T1000 (cell line): ENCODE measurements around the gene TXNRD2.
"Not testable (repeated sequence)": the region's sequence is repeated elsewhere in the genome, so short reads cannot be mapped to it uniquely, and the experiment has no call there.

Experiments
- DNase-seq: peaks from one replicate; lab custom pipeline; 2025; ENCODE audit warnings: mixed read lengths; lab: John Stamatoyannopoulos, UW

The TXNRD2 gene

DNA sequence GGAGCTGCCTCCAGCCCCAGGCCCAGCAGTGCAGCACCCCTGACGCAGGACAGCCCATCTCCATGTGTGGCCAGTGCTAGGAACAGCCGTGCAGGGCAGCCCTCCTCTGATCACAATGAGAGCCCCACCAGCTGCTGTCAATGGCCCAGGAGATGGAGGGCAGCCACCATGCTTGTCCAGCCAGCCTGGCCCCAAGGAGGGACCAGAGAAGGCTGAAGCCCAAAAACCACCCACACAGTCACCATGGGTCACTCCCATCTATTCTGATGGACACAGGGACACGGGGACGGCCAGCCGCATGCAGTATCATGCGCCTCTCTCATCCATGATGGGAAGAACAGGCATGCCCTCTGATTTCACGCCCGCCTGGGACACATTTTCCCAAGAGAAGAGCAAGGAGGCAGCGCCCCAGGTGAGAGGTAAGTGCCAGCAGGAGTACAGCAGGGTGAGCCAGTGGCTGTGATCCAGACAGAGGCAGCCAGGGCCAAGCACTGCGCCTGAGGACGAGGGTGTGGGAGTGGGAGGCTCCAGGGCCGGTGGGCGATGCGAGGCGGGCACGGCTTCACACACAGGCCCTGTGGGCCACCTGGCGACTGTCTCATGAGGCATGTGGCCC lies 53.4 kb downstream of the TXNRD2 start:
- DNase-seq = no peak

DNA sequence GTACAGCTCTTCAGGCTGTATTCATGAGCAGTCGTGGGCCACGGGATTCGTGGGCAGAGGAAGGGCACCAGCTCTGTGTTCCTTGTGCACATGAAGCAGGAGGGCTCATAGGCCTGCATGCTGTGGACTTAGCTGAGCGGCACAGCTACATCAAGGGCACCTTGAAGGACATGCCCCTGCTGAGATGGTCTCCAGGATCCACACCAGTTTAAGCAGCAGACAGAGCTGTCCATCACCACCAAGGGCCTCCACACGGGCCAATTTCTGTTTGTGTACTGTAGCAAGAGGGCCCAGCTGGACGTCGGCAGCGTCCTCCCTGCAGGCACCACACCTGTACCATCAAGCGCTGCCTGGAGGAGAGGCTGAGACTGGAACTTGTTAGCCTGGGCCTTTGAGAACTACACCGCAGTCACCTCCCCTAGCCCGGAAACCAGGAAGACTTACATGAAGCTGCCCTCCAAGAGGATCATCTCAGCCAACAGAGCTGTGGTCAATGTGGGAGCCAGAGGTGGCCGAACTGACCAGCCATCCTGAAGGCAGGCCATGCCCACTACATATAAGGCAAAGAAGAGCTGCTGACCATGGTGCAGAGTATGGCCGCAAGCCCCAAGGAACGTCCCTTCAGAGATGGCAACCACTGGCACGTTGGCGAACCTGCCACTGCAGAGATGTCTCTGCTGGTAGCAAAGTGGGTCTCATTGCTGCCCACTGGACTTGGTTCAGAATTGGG lies 54.2 kb downstream of the TXNRD2 start:
- DNase-seq = no peak

DNA sequence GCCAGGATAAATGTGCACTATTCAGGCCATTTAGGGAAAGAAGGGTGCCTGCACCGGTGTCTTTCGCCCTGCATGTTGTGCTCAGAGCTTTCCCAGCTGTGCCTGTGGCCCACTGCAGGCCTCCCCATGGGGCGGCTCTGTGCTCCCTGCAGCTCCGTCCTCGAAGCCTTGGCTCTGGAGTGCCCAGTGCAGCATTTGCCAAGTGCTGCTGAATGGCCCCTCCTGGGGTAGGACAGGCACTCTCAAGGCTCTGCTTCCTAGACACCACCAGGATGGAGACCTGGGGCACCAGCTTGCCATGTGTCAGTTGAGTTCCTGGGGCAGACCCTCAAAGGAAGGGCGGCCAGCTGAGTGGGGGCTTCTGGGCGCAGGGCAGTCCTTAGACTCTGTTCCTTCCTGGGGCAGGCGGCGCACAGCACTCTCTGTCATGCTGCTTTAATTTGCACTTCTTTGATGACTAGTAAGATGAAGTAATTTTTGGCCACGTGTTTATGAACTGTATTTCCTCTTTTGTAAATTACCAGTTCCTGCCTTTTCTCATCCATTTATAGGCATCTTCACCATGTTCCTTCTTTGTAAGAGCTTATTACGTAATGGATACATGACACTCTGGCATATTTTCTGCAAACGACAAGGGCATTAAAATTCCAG lies 54.9 kb downstream of the TXNRD2 start:
- DNase-seq = no peak

DNA sequence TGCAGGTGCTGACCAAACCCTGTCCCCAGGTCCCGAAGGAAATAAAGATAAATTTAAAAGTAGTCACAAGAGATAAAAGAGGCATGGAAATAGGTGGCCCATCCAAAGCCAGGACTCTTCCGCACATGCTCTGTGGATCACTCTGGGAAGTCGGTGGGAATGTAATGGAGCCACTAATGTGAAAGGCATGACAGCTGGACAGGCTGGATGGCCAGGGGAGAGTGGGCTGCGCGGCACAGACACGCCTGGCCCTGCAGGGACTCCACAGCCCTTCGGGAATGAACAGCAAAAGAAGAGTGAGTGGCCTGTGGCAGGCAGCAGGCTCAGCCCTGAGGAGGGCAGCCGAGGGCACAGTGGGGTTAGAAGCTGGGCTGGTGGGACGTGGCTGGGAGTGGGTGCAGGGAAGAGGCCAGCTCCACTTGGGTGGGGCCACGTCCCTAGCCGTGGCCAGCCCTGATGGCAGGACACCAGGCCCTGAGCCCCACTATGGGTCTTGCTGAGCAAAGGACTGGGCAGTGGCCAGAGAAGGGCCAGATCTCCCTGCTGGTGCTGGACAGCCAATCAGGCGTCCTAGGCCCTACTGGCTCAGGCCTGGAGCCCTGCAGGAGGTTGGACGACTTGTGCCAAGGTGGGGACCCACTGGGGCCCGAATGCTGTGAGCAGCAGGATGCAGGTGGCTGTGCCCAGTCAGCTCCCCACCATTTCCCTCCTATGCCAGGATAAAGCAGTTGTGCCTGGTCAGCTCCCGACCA lies 55.6 kb downstream of the TXNRD2 start:
- DNase-seq = no peak

DNA sequence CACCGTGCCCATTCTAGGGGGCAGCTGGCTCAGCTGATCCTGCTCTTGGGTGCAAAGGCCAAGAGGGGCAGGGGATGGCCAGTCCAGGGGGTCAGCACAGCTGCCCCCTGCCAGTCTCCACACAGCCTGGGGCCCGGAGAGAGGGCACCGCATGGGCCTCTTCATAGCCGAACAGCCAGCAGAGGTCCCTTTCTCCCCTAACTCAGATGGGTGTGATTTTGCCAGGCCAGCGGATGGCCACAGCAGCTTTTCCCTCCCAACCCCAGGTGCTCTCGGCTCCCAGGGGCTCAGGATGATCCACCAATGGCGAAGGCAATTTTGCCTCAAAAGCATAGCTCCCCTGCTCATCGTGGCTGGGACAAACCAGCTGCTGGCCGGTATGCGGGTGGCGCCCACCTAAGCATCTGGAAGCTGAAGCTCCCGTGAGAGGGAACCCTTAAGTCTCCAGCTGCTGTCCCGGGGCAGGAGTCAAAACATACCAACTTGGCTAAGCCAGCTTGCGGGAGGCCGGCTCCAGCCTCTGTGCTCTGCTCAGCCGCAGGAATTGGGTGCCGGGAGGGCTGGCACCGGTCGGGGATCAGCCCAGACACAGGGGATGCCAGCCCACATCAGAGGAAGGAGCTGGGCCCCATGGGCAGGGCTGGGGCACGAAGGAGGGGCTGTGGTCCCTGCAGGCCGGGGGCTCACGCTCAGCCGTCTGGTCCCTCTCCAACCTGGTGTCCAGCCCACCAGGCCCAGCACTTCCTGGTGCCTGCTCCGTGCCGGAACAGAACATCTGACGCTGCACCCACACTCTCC lies 56.5 kb downstream of the TXNRD2 start:
- no peak for DNase-seq

DNA sequence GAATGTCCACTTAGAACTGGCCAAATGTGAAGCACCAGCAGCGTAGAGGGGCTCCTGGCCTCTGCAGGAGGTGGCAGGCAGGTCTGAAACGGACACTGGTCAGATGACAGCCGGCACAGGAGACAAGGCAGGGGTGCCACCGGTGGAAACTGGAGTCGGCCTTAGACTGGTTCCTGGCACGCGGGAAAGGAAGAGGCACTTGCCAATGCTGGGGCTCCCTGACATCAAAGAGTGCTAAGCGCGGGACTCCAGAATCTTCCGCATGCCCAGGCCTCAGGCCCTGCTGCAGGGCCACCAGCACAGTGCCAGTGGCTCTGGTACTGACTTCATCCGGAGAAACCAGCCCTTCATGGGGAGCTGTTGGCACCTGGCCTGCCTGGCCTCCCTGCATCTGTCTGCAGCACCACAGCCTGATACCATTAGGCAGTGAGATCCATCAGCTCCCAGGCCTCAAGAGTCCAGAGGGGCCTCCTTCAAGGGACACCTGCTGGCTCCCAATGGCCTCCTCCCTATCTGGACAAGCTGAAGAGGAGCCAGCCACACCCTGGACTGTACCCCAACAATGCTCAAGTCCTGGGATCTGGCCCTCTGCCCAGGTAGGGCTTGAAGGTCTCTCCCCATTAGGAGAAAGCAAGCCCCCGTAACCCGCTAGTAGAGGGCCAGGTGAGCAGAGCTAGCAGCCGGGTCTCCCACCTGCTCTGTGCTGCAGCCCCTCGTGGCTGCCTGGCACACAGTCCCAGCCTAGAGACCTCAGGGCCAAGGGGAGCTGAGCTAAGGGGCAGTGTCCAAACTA lies 57.3 kb downstream of the TXNRD2 start:
- no peak for DNase-seq

DNA sequence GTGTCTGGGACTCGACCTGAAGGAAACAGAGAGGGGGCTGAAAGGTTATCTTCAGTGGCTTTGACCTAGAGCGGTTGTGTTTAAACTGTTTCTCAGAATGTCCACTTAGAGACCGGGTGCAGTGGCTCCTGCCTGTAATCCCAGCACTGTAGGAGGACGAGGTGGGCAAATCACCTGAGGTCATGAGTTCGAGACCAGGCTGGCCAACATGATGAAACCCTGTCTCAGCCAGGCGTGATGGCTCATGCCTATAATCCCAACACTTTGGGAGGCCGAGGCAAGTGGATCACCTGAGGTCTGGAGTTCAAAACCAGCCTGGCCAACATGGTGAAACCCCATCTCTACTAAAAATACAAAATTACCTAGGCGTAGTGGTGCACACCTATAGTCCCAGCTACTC lies 58.2 kb downstream of the TXNRD2 start:
- not testable (repeated sequence) for DNase-seq

DNA sequence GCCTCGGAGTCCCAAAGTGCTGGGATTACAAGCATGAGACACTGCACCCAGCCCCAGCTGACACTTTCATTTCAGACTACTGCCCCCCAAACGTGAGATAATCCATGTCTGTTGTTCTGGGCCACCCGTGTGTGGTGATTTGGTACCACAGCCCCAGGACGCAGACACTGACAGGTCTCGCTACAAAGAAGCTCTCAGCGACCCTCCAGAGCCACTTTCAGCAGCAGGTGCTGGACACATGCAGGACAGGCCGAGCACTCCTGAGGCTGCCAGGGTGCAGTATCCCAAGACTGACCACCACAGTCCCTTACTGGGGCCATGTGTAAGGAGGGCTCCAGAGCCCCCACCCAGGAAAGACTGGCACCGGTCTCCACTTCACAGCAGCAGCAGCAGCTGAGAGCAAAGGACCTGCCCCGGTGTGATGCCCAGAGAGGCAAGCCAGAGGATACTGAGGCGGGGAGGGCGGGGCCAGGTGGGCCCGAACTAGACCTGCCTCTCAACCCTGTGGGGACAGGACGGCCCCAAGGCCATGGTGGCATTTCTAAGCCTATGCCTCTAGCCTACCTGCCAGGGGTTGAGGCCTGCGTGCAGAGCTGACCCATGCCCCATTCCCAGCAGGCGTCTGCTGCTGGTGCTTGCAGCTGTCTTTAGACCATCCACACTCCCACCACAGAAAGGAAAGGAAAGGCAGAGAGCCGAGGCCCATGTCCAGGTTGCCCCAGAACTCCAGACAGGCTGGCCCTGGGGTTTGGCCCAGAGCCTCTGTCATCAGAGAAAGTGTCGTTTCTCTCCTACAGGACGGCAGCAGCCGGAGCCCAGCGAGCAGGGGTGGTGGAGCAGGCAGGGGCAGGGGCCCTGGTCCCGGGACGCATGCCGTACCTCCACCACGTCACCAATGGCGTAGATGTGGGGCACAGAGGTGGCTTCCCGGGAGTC lies 58.9 kb downstream of the TXNRD2 start:
- DNase-seq = no peak

DNA sequence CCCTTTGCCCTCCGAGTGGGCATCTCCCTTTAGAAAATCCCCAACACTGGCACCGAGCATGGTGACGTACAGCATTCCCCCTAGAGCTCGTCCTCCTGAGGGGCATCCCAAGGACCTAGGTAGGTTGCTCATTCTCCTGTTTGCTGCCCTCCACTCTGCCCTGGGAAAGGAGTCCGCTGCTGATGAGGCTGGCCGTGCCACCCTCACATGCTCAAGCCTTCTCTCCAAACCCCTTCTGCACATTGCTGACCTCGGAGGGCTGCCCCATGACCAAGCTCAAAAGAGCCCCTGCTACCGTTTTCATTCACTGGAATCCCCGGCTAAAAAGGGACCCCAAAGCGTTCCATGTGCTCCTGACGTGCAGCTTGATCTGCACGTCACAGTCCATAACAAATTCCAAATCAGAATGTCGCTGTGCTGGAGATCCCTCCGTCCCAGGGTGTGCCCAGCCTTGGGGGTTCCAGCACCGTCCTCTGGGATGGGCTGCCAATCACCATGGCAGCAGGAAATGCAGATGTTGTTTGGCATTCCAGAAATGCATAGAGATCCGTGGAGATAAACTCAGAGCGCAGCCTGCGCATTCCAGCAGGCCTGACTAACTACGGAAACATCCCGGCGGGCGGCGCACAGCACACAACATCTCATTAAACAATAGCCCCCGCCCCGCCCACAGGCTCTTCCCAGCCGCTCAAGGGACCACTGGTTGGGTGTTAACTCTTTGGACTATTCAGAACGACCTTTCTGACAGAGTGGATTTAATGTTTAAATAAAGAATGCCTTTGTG lies 60.6 kb downstream of the TXNRD2 start:
- peak; percentile 92 for DNase-seq

DNA sequence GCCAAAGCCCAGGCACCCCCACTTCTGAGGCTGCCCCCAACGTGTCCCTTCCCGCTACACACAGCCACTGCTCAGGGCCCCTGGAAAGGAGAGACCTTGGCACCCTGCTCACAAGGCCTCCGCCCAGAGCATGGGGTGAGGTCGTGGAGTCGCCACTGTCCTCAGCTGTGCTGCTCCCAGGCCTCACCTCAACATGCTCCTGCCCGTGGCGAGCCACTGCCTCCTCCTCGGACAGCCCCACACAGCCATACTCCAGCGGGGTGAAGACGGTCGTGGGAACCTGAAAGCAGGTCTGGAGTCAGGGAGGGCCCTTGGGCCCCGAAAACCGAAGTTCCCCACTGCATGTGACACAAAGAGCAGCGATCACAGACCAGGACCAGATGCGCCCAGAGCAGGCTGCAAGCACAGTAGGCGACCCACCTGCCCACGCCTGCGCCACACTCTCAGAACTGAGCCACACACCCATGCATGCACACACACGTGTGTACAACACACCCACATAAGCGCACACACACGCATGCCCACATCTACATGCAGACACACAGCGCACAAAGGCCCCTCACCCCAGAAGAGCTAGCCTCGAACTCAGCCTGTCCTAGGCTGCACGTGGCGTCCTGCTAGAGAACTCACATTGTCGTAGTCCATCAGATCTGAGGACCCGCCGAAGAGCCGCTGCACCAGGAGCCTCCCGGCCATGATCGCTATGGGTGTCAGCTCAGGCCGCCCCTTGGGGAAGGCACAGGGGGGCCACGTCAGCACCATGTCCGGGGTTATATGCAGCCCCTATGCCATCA lies 61.4 kb downstream of the TXNRD2 start:
- no peak for DNase-seq

DNA sequence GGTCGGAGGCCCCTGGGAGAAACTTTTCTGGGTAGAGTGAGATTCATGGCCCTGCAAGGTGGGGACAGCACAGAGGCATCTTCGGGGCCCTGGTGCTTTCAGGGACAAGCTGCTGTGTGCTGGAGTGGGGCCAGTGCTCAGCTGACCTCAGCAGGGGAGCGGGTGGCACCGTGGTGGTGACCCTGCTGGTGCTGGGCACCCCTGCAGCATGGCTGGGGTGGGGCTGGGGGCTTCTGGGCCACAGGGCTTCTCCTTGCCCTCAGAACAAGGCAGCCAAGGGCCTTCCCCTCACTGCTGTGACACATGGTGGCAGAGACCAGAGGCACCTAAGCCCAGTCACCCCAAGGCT lies 62.0 kb downstream of the TXNRD2 start:
- no peak for DNase-seq

DNA sequence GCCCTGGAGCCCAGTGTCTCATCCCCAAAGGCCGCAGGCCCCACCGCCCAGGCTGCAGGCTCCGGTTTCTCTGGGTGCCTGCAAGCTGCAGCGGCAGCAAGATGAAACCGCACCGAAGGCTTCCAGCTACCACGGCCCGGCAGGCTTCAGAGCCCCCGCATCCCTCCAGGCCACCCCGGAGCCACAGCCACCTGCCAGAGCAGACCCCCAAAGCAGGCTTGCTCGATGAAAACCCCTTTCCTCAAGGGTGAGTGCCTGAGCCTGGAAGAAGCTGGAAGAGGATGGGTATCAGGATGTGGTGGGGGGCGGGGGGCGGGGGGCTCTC lies 62.4 kb downstream of the TXNRD2 start:
- DNase-seq = no peak

DNA sequence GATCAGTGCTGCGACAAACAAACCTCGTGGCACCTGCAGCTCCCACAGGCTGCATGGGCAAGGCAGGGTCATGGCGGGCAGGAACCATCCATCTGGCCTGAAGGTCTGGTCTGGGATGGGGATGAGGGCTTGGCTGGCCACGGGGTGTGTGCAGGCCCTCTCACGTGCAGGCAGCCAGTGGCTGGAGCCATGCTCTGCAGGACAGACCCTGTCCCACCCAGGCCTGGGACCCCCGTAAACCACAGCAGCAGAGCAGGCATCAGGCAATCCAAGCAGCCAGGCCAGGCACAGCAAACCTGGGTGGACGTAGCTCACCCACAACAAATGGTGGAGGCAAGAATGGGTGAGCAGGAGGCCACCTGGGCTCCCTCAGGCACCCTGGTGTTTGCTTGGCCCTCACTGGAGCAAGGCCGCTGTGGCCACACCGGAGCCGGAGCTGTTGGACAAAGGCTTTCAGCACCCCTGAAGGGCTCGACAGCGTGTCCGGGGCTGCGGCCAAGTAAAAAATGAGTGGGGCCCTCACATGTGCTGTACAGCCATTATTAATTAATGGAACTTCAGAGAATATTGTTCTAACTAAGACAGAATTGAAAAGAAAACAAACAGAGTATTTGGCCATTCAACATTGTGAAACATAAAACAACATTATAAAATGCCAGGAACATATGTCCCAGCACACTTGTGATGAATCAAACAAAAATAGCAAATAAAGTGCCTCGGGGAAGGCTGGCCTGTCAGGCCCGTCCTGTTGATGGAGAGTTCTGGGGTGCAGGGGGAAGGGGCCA lies 63.0 kb downstream of the TXNRD2 start:
- no peak for DNase-seq

DNA sequence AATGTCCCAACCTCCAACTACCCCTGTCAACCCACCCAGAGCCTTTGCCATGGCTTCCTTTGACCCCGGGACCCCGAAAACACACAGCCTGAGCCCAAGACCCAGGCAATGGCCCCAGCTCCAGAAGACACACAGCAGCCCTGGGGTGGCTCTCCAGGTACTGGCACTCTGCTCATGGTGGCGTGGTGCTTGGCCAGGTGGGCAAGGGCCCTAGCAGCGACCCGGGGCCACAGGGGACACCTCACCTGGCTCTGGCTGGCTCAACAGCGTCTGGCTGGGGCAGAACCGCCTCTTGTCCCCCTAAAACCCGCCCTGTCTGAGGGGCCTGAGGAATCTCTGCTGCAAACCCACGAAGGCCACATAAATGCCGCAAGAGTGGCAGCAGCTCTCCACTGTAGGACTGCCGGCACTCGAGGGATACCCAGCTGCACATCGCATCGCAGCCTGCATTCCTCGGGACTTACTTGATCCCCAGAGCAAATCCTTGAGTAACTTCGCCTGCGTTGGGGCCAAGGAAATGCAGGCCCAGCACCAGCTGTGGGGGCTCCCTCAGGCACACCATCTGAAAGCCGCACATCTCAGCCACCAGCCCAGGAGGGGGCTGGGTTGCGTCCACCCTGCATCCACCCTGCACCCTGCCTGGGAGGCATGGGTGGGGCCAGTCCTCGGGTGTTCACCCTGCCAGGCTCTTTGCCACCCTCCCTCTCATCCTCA lies 63.8 kb downstream of the TXNRD2 start:
- peak; percentile 17 for DNase-seq

DNA sequence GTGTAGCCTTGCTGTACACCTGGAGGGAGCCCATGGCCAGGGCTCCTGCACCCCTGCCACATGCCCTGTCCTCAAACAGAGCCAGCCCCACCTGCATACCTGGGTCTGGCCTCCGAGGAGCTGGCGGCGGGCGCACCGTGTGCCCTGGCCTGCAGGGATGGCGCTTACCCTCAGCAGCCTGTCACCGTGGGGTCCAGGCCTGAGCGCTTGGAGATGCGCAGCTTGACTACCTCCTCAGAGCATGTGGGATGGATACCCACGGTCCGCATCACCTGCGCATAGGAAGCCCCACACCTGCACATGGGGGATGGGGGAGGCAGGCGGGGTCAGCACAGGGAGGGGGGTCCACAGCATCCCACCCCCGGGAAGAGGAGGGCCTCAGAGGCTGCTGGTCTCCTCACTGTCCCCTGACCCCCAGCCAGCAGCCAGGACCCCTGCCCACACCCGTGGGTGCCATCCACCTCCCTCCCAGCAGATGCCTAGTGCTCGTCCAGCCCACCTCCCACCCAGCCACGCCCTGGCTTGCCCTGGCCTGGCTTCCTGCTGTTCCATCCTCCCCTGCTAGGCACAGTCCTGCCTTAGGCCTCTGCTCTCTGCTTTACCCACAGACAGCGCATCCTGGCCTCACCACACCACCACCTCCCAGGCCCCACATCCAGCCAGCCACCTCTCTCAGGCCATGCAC lies 64.5 kb downstream of the TXNRD2 start:
- no peak for DNase-seq

DNA sequence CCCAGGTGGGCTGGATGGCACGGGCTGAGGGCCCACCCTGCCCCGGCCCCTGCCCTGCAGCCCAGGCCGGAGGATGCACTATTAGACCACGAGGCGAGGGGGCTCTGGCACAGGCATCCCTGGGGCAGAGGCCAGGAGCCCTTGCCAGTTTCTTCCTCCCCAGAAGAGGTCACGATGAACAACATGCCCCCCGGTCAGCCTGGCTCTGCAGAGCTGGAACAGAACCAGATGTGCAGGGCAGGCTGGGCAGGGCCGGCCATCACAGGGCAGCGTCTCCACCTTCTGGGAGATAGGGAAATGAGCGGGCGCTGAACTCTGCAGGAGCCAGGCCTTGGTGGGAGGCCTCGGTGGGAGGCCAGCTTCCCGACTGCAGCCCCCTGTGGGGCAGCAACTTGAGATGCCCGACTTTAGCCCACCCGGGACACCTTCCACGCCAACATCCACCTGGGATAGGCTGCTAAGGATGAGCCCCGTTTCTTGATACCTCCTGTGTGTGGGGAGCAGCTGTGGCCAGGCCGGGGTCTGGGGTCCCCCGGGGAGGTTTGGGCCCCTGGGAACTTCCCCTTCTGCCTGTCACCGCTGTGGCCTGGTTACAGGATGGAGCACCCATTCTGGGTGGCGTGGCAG lies 65.2 kb downstream of the TXNRD2 start:
- no peak for DNase-seq
